GM23248 (cell line): ENCODE data around the gene SH3BP1.

Experiments
- EZH2 ChIP-seq: fragments of 200-600 bp; sonication (generic); IDR thresholded peaks from 2 replicates; pipeline ENCODE4 v1.6.1; 2018; ENCODE audit warnings: antibody characterized with exemption, mild to moderate bottlenecking; ENCODE audit not compliant: insufficient read depth, poor library complexity, severe bottlenecking
- EZH2phosphoT487 ChIP-seq: fragments of 200-600 bp; sonication (generic); IDR thresholded peaks from 2 replicates; pipeline ENCODE4 v1.6.1; 2018; ENCODE audit warnings: antibody characterized with exemption, moderate library complexity, mild to moderate bottlenecking, low read depth; ENCODE audit not compliant: insufficient read depth

DNA sequence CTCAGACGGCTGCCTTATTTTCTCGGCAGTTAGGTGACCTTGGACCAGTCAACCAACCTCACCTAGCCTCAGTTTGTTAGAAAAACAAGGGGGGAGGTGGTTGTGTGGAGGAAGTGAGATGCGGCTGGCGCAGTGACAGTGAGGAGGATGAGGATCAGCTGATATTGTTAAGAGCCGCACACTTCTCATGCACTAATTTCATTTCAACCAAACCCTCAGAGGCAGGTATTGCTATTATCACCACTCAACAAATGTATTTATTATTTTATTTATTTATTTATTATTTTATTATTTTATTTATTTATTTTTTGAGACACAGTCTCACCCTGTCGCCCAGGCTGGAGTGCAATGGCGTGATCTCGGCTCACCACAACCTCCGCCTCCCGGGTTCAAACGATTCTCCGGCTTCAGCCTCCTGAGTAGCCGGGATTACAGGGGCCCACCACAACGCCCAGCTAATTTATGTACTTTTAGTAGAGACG is 38.1 kb downstream of the SH3BP1 start:
- no peak for TF ChIP-seq EZH2
- no peak for TF ChIP-seq EZH2phosphoT487
